ENCODE measurements around the gene C2CD3. TPM values are rescaled to one million over a fixed set of nuclear protein-coding genes. Genes with fewer than 3 reads are reported as not detected.
A peak's percentile ranks its signal among the peaks of the same experiment; 100 is the strongest.
"Not testable (repeated sequence)": the region's sequence is repeated elsewhere in the genome, so short reads cannot be mapped to it uniquely, and the experiment has no call there.

C2CD3 gene
- total RNA-seq, 1 experiment from 2014 or later = 22.6 TPM

- no peak for DNase-seq (ENCODE audit: low read depth)
These were observed 168.0 kb downstream of the C2CD3 start for GRCh38 chr11:74002832-74003231.

GRCh38 chr11:74001822-74002286, 168.9 kb downstream of the C2CD3 start:
- no peak for DNase-seq (ENCODE audit: low read depth)

- DNase-seq (ENCODE audit: low read depth) = no peak
These were observed 170.3 kb downstream of the C2CD3 start for GRCh38 chr11:74000307-74001133.

- DNase-seq (ENCODE audit: low read depth) = no peak
These were observed 171.1 kb downstream of the C2CD3 start for GRCh38 chr11:73999581-74000306.

GRCh38 chr11:73998846-73999575, 171.8 kb downstream of the C2CD3 start:
- DNase-seq (ENCODE audit: low read depth) = no peak

GRCh38 chr11:73997120-73997770, 173.6 kb downstream of the C2CD3 start:
- DNase-seq (ENCODE audit: low read depth) = no peak

- no peak for DNase-seq (ENCODE audit: low read depth)
These were observed 174.5 kb downstream of the C2CD3 start for GRCh38 chr11:73996161-73996747.

GRCh38 chr11:73995731-73996130, 175.1 kb downstream of the C2CD3 start:
- DNase-seq (ENCODE audit: low read depth) = no peak

GRCh38 chr11:73995247-73995646, 175.6 kb downstream of the C2CD3 start:
- peak; percentile 44 for DNase-seq (ENCODE audit: low read depth)

GRCh38 chr11:73991471-73992006, 179.3 kb downstream of the C2CD3 start:
- no peak for DNase-seq (ENCODE audit: low read depth)

GRCh38 chr11:73990730-73991129, 180.1 kb downstream of the C2CD3 start:
- no peak for DNase-seq (ENCODE audit: low read depth)

- DNase-seq (ENCODE audit: low read depth) = no peak
These were observed 181.6 kb downstream of the C2CD3 start for GRCh38 chr11:73989156-73989555.

- DNase-seq (ENCODE audit: low read depth) = no peak
These were observed 182.6 kb downstream of the C2CD3 start for GRCh38 chr11:73988227-73988626.

GRCh38 chr11:73985661-73986060, 185.1 kb downstream of the C2CD3 start:
- DNase-seq (ENCODE audit: low read depth) = not testable (repeated sequence)

- no peak for DNase-seq (ENCODE audit: low read depth)
These were observed 186.9 kb downstream of the C2CD3 start for GRCh38 chr11:73983741-73984538.

- DNase-seq (ENCODE audit: low read depth) = peak; percentile 94
These were observed 187.6 kb downstream of the C2CD3 start for GRCh38 chr11:73982990-73983740.

GRCh38 chr11:73982595-73982989, 188.2 kb downstream of the C2CD3 start, which contains the start of gene UCP2:
TSS of gene UCP2 (minus strand) at chr11:73982843. CDS start at chr11:73978378, 4,465 bp downstream.
- DNase-seq (ENCODE audit: low read depth) = no peak

GRCh38 chr11:73981051-73981805, 189.6 kb downstream of the C2CD3 start:
- no peak for DNase-seq (ENCODE audit: low read depth)
